ENCODE data around the gene AGRN. TPM values are rescaled to one million over a fixed set of nuclear protein-coding genes. Genes with fewer than 3 reads are reported as not detected.

Gene AGRN
- total RNA-seq, 1 experiment from 2014 or later = 175 TPM

DNA sequence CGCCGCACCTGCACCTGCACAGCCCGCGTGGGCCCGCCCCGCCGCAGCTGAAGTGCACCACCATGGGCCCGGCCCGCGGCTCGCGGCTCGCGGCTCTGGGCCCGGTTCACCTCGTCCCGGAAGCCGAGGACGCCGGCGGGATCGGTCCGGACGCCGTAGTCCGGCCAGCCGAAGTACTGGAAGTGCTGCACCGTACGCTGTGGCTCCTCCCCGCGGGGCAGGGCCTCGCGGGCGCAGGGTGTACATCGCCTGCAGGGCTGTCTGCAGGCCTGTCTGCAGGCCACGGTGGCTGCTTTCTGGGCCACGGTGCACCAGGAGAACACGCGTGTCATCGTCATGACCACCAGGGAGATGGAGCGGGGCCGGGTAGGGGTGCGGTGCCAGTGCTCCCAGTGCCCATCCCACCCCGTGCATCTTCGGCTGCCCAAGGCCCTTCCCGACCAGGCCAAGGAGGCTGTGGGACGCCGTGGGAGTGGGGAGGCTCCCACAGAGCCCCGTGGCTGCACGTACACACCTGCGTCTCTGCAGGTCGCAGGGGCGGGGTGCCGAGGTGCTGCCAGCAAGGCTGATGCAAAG lies 47.5 kb downstream of the AGRN start:
- H2BK120ac ChIP-seq (ENCODE audit: low read depth, low read length, poor library complexity, severe bottlenecking) = no peak overlapping the region
- WGBS (ENCODE audit: extremely low coverage, insufficient read length, low lambda C conversion rate) = no CpG with 5 or more reads among the region's 54 CpGs
- H3K4me2 ChIP-seq (ENCODE audit: insufficient read depth, insufficient read length, low read length) = no peak overlapping the region
- H3K4me3 Mint-ChIP-seq = no peak overlapping the region; a peak in 1 of 5 replicates
- H2AFZ ChIP-seq (ENCODE audit: low read length) = no peak overlapping the region
- TF ChIP-seq, protein P1, sequence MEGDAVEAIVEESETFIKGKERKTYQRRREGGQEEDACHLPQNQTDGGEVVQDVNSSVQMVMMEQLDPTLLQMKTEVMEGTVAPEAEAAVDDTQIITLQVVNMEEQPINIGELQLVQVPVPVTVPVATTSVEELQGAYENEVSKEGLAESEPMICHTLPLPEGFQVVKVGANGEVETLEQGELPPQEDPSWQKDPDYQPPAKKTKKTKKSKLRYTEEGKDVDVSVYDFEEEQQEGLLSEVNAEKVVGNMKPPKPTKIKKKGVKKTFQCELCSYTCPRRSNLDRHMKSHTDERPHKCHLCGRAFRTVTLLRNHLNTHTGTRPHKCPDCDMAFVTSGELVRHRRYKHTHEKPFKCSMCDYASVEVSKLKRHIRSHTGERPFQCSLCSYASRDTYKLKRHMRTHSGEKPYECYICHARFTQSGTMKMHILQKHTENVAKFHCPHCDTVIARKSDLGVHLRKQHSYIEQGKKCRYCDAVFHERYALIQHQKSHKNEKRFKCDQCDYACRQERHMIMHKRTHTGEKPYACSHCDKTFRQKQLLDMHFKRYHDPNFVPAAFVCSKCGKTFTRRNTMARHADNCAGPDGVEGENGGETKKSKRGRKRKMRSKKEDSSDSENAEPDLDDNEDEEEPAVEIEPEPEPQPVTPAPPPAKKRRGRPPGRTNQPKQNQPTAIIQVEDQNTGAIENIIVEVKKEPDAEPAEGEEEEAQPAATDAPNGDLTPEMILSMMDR (conservative IDR thresholded peaks at IDR 0.05) = no peak
- H3K14ac ChIP-seq (ENCODE audit: insufficient read depth, low read length) = no peak overlapping the region
- H3K4me1 Mint-ChIP-seq = peaks cover 10 to 19% of the 10 kb centered on the region in 2 experiments
- H3K27me3 Mint-ChIP-seq (ENCODE audit: low read depth) = peaks cover 46% of the 10 kb centered on the region
- no peak overlapping the region for H3K18ac ChIP-seq (ENCODE audit: insufficient read length, low read depth, low read length)
- no peaks in the 10 kb centered on the region for H3K9me3 ChIP-seq (ENCODE audit: control insufficient read depth, low read depth, low read length)
- no peak overlapping the region for H4K91ac ChIP-seq (ENCODE audit: insufficient read length, low read depth, low read length)
- no peak overlapping the region for H2BK15ac ChIP-seq (ENCODE audit: low read depth, low read length)
- no peak overlapping the region for H2BK12ac ChIP-seq (ENCODE audit: insufficient read length, low read depth, low read length)
- no peaks in the 10 kb centered on the region for H3K4me1 ChIP-seq (ENCODE audit: insufficient read depth, low read length)
- H3K27ac ChIP-seq (ENCODE audit: insufficient read length, low read depth, low read length) = no peak overlapping the region
- no peaks in the 10 kb centered on the region; the same call in 1 of the 2 replicates for H3K27me3 ChIP-seq (ENCODE audit: insufficient read depth, low read length)
- H3K79me1 ChIP-seq (ENCODE audit: insufficient read depth, low read depth, low read length, poor library complexity, severe bottlenecking) = no peaks in the 10 kb centered on the region
- H2BK5ac ChIP-seq (ENCODE audit: insufficient read length, low read length) = no peak overlapping the region
- H2AK5ac ChIP-seq (ENCODE audit: insufficient read length, low read length) = no peak overlapping the region
- no peak overlapping the region for H3T11ph ChIP-seq (ENCODE audit: low read length)
- peaks cover 3% of the 10 kb centered on the region for H3K23me2 ChIP-seq (ENCODE audit: insufficient read length, low read depth, low read length, poor library complexity, severe bottlenecking)
- no peak overlapping the region for H4K8ac ChIP-seq (replicated peaks; ENCODE audit: insufficient read length, low read depth, low read length)
- H3K4ac ChIP-seq (ENCODE audit: low read depth, low read length) = no peak overlapping the region
- no peaks in the 10 kb centered on the region for H4K20me1 ChIP-seq (ENCODE audit: control insufficient read depth, insufficient read depth, insufficient read length)
- no peak overlapping the region for H2BK20ac ChIP-seq (ENCODE audit: low read depth, low read length, poor library complexity, severe bottlenecking)
- H3K79me2 ChIP-seq (ENCODE audit: insufficient read depth, low read length) = no peaks in the 10 kb centered on the region
- no peak overlapping the region for H3K27ac Mint-ChIP-seq
- H3K36me3 Mint-ChIP-seq (ENCODE audit: insufficient read depth in 1 of 3, low read depth in 3 of 3) = no peaks in the 10 kb centered on the region
- H3K9ac ChIP-seq (ENCODE audit: extremely low read depth, insufficient read length, low read length) = no peak overlapping the region
- no peaks in the 10 kb centered on the region for H3K9me3 Mint-ChIP-seq
- H3K56ac ChIP-seq (ENCODE audit: insufficient read length, low read depth, low read length) = no peak overlapping the region
- H4K5ac ChIP-seq (ENCODE audit: insufficient read length, low read depth, low read length) = no peak overlapping the region
- DNase-seq = no peak
- no peak overlapping the region for H3K23ac ChIP-seq (ENCODE audit: insufficient read length, low read depth, low read length)

Data from H9 (cell line).